Measurements from ENCODE around the gene PTPN1.

GRCh38 chr20:50569864-50570836, 60.0 kb downstream of the PTPN1 start:
- TF ChIP-seq CTCF (IDR thresholded peaks at IDR 0.05): peak in 1 of 7 experiments; percentile 4
- no peak for TF ChIP-seq POLR2A (IDR thresholded peaks at IDR 0.05)

Measured in stomach (tissue), 4 donors.